ENCODE results near the gene PAN2. TPM values are rescaled to one million over a fixed set of nuclear protein-coding genes. Genes with fewer than 3 reads are reported as not detected.

PAN2 gene
- total RNA-seq, 1 experiment from 2014 or later, result 71.9 TPM

DNA sequence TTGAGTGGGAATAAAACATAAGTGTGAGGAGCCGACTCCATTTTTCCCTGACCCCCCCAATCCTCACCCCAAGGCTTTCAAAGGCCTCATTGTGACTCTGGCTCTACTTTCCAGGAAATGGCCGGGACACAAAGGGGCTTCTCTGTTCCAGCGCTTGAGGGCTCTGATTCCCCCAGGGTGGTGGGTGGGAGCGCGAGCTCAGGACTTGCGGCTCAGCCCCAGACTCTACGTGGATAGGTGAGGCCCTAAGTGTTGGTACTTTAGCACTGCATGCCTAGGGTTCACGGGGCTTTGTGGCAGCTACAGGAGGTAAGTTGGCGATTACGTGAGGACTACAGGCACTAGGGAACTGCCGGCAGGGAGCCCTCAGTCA is 18.6 kb downstream of the PAN2 start:
- CTCF ChIA-PET, result interaction anchor here (1.1 to 1.3 kb wide), 2 partner anchors 148 to 149 kb away, joined by 4 to 5 read pairs; no protein-coding TSS in a partner anchor
- in situ Hi-C loops (cut with HindIII; ENCODE audit: low pct_unique_long_range_greater_than_20kb, low sequenced_read_pairs), result no loop called here
- no peaks in the 10 kb centered on the region for H3K9me3 ChIP-seq (ENCODE audit: control insufficient read depth, insufficient read depth, low read depth, low read length)
- no TSS peak for BruUV-seq (replicated peaks)
- H3K36me3 ChIP-seq (ENCODE audit: control insufficient read depth, insufficient read depth, low read length), result peaks cover 9% of the 10 kb centered on the region; the same call in 1 of the 2 replicates
- peak overlapping the region; percentile 97 for H3K27ac ChIP-seq (ENCODE audit: low read length)
- H3K4me3 ChIP-seq (ENCODE audit: low read depth in 2 of 2, low read length in 2 of 2), result peak overlapping the region; percentile 85 to 97
- ATAC-seq, result peak; percentile 1; the same call in 1 of the 2 replicates
- peaks cover 4% of the 10 kb centered on the region for H3K4me1 ChIP-seq (ENCODE audit: control insufficient read depth, insufficient read depth, low read length)
- no peaks in the 10 kb centered on the region for H3K27me3 ChIP-seq (ENCODE audit: control insufficient read depth, insufficient read depth, low read length)
- no peak for TF ChIP-seq SIN3A (IDR thresholded peaks at IDR 0.05; ENCODE audit: borderline replicate concordance, insufficient read depth, low read depth, low read length)
- no peak for TF ChIP-seq TCF7L2 (IDR thresholded peaks at IDR 0.05; ENCODE audit: low read depth, low read length)
- TF ChIP-seq, protein P1, sequence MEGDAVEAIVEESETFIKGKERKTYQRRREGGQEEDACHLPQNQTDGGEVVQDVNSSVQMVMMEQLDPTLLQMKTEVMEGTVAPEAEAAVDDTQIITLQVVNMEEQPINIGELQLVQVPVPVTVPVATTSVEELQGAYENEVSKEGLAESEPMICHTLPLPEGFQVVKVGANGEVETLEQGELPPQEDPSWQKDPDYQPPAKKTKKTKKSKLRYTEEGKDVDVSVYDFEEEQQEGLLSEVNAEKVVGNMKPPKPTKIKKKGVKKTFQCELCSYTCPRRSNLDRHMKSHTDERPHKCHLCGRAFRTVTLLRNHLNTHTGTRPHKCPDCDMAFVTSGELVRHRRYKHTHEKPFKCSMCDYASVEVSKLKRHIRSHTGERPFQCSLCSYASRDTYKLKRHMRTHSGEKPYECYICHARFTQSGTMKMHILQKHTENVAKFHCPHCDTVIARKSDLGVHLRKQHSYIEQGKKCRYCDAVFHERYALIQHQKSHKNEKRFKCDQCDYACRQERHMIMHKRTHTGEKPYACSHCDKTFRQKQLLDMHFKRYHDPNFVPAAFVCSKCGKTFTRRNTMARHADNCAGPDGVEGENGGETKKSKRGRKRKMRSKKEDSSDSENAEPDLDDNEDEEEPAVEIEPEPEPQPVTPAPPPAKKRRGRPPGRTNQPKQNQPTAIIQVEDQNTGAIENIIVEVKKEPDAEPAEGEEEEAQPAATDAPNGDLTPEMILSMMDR (IDR thresholded peaks at IDR 0.05), result no peak
- TF ChIP-seq, protein P2, sequence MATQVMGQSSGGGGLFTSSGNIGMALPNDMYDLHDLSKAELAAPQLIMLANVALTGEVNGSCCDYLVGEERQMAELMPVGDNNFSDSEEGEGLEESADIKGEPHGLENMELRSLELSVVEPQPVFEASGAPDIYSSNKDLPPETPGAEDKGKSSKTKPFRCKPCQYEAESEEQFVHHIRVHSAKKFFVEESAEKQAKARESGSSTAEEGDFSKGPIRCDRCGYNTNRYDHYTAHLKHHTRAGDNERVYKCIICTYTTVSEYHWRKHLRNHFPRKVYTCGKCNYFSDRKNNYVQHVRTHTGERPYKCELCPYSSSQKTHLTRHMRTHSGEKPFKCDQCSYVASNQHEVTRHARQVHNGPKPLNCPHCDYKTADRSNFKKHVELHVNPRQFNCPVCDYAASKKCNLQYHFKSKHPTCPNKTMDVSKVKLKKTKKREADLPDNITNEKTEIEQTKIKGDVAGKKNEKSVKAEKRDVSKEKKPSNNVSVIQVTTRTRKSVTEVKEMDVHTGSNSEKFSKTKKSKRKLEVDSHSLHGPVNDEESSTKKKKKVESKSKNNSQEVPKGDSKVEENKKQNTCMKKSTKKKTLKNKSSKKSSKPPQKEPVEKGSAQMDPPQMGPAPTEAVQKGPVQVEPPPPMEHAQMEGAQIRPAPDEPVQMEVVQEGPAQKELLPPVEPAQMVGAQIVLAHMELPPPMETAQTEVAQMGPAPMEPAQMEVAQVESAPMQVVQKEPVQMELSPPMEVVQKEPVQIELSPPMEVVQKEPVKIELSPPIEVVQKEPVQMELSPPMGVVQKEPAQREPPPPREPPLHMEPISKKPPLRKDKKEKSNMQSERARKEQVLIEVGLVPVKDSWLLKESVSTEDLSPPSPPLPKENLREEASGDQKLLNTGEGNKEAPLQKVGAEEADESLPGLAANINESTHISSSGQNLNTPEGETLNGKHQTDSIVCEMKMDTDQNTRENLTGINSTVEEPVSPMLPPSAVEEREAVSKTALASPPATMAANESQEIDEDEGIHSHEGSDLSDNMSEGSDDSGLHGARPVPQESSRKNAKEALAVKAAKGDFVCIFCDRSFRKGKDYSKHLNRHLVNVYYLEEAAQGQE (IDR thresholded peaks at IDR 0.05; ENCODE audit: insufficient read depth in 1 of 2, low read depth in 2 of 2, low read length in 1 of 2), result no peak
- no peak for TF ChIP-seq POLR2AphosphoS5 (IDR thresholded peaks at IDR 0.05; ENCODE audit: low read depth, low read length)
- no peak for DNase-seq (ENCODE audit: low read depth, low spot score)
- intact Hi-C loops (cut with micrococcal nuclease; ENCODE audit: unreplicated experiment), result loop anchor here (5.0 kb wide), 1 partner anchor 152 kb away; the partner anchor contains the start of gene SPRYD4
- POLR2A ChIA-PET, result interaction anchor here (0.6 to 1.1 kb wide), 2 partner anchors 28 to 48 kb away, joined by 4 read pairs; partner anchors contain the start of gene APOF

DNA sequence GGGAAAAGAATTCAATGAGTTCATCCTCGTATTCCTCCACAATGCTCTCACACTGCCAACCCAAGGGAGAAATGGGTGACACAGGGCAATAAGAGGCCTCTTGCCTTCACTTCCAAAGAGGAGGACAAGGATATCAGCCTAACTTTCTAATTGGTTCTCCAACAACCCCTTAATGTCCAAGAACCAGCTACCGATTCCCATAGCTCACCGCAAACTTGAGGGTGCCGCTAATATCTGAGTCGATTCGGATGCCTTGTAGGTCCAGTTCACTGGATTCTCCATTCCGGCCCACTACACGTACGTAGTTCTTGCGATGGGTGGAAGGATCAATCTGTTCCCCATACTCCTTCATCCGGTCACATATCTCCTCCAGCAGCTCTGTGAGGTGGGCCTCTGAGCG is 22.8 kb downstream of the PAN2 start:
- in situ Hi-C loops (cut with HindIII; ENCODE audit: low pct_unique_long_range_greater_than_20kb, low sequenced_read_pairs), result no loop called here
- TSS peak; percentile 46 for BruUV-seq (replicated peaks)
- peaks cover 9% of the 10 kb centered on the region; the same call in 1 of the 2 replicates for H3K36me3 ChIP-seq (ENCODE audit: control insufficient read depth, insufficient read depth, low read length)
- ChIA-PET CTCF (no interaction called here), POLR2A (interaction anchor here (0.6 kb wide), 1 partner anchor 125 kb away, joined by 13 read pairs; no protein-coding TSS in a partner anchor)
- ATAC-seq (no peak), DNase-seq (ENCODE audit: low read depth, low spot score) (no peak)
- peaks cover 4% of the 10 kb centered on the region for H3K4me1 ChIP-seq (ENCODE audit: control insufficient read depth, insufficient read depth, low read length)
- no peak overlapping the region for H3K27ac ChIP-seq (ENCODE audit: low read length)
- TF ChIP-seq SIN3A (IDR thresholded peaks at IDR 0.05; ENCODE audit: borderline replicate concordance, insufficient read depth, low read depth, low read length) (no peak), POLR2AphosphoS5 (IDR thresholded peaks at IDR 0.05; ENCODE audit: low read depth, low read length) (no peak), TCF7L2 (IDR thresholded peaks at IDR 0.05; ENCODE audit: low read depth, low read length) (no peak)
- TF ChIP-seq, protein P1 (IDR thresholded peaks at IDR 0.05), result no peak
- TF ChIP-seq, protein P2 (IDR thresholded peaks at IDR 0.05; ENCODE audit: insufficient read depth in 1 of 2, low read depth in 2 of 2, low read length in 1 of 2), result no peak
- H3K9me3 ChIP-seq (ENCODE audit: control insufficient read depth, insufficient read depth, low read depth, low read length), result no peaks in the 10 kb centered on the region
- H3K27me3 ChIP-seq (ENCODE audit: control insufficient read depth, insufficient read depth, low read length), result no peaks in the 10 kb centered on the region
- H3K4me3 ChIP-seq (ENCODE audit: low read depth in 2 of 2, low read length in 2 of 2), result no peak overlapping the region
- intact Hi-C loops (cut with micrococcal nuclease; ENCODE audit: unreplicated experiment), result no loop called here
